AG09319 (cell line): ENCODE data around the gene CDKAL1.

Experiments used
- DNase-seq: peaks from one replicate; pipeline ENCODE4 v3.0.0-alpha.2; 2010; ENCODE audit warnings: low read depth; ENCODE audit errors: extremely low read depth
- TF ChIP-seq, protein P1 (sequence below): IDR thresholded peaks from 2 replicates; pipeline ENCODE4 v1.5.1; 2011; ENCODE audit warnings: low read depth, mild to moderate bottlenecking, inconsistent platforms, low read length, moderate library complexity

The CDKAL1 gene

DNA sequence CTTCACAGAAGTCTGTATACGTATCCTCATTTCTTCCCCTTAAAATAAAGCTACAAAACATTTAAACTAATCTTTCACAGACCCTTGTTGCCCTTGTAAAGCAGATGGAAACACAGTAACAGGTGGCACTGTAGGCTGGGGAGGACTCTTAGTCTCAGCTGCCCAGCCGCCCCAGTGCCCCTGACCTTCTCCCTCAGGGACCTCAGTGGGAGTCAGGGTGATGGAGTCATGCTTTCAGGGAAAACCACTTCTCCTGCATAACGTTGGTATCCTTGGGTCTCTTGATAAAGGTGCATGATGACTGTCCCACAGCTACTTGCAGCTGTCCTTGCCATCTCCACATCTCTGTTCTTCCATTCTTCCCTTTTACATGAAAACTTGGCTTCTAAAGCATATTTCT, 198.6 kb downstream of the CDKAL1 start:
- no peak for DNase-seq
- TF ChIP-seq, protein P1, sequence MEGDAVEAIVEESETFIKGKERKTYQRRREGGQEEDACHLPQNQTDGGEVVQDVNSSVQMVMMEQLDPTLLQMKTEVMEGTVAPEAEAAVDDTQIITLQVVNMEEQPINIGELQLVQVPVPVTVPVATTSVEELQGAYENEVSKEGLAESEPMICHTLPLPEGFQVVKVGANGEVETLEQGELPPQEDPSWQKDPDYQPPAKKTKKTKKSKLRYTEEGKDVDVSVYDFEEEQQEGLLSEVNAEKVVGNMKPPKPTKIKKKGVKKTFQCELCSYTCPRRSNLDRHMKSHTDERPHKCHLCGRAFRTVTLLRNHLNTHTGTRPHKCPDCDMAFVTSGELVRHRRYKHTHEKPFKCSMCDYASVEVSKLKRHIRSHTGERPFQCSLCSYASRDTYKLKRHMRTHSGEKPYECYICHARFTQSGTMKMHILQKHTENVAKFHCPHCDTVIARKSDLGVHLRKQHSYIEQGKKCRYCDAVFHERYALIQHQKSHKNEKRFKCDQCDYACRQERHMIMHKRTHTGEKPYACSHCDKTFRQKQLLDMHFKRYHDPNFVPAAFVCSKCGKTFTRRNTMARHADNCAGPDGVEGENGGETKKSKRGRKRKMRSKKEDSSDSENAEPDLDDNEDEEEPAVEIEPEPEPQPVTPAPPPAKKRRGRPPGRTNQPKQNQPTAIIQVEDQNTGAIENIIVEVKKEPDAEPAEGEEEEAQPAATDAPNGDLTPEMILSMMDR = no peak

DNA sequence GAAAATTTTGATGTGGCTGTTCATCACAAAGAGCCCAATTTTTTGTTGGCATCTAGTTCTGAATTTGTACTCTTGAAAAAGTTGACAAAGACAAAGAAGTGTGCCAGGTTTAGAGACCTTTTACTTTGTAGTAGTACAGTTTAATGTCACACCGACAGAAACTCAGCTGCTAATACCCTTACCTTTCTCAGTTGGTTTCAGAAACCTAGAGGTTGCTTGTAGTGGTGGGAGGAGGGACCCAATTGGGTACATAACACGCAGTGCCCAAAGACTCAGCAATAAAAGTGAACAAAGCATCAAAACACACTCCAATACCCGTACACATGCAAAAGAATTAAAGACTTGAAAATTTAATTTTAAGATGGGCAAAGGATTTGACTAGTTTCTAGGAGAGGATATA, 203.7 kb downstream of the CDKAL1 start:
- no peak for DNase-seq
- TF ChIP-seq, protein P1 = no peak

DNA sequence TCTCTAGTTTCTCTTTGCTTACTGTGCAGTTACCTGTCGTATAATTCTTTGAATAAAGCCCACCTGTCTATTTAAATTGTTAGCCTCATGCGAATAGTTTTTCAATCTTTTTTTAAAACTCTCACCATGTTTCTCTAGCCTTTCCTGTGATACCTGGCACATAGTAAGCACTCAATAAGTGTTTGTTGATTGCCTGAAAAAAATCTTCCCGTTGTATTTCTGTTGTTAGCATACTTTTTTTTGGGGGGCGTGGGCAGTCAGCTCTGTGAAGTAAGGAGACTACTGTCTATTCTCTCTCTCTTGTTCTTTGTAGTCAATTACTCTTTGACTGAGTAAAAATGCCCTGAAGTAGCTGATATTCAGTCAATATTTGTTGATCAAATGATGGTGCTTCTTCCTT, 205.8 kb downstream of the CDKAL1 start:
- TF ChIP-seq, protein P1 = no peak
- DNase-seq = no peak

DNA sequence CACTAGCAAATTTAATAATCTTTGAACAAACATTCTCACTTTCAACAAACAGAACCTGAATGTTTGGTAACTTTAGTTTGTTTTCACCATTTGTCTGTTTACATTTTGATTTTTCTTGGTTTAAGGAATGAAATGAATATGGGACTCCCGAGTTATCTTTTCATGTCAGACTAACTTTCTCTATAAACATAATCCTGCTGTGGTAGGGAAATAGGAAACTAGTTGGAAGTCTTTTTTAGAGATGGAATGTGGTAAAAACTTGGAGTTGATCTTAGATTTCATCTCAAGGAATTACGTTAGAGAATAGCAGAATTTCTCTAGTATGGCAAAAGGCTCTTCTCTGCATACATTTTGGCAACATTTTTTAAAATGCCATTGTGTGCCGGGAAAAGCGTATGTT, 206.5 kb downstream of the CDKAL1 start:
- no peak for DNase-seq
- TF ChIP-seq, protein P1 = no peak

DNA sequence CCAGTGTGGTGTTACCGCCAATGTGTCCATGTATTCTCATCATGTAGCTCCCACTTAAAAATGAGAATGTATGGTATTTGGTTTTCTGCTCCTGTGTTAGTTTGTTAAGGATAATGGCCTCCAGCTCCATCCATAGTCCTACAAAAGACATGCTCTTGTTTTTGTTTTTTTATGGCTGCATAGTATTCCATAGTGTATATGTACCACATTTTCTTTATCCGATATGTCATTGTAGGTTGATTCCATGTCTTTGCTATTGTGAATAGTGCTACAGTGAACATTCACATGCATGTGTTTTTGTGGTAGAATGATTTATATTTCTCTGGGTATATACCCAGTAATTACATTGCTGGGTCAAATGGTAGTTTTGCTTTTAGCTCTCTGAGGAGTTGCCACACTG, 207.2 kb downstream of the CDKAL1 start:
- DNase-seq = no peak
- TF ChIP-seq, protein P1 = no peak

DNA sequence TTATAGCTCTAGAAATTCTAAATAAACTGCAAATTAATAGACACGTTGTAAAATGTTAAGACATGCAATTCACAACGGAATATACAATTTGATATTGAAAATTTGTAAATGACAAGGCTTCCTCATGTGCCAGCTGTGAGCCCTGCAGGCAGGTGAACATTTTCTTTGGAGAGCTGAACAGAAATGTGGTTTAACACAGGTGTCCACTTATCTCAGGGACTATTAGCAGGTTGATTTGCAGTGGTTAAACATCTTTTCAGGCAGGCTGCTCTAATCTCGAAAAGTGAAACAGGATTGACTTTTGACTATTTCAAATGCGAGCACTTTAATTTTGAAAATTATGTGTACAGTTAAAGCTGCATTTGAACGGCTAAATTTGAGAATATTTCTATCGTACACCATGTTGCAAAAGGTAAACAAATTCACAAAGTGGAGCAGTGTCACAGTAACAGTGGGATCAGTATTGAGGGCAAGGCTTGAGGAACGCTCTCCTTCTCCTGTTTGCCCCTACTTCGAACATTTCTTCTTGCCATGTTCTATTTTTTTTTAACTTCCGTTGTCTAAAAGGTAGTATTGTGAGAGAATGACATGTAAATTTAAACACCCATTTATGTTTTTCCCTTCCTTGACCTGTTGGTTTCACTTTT, 210.8 kb downstream of the CDKAL1 start:
- TF ChIP-seq, protein P1 = no peak
- DNase-seq = no peak

DNA sequence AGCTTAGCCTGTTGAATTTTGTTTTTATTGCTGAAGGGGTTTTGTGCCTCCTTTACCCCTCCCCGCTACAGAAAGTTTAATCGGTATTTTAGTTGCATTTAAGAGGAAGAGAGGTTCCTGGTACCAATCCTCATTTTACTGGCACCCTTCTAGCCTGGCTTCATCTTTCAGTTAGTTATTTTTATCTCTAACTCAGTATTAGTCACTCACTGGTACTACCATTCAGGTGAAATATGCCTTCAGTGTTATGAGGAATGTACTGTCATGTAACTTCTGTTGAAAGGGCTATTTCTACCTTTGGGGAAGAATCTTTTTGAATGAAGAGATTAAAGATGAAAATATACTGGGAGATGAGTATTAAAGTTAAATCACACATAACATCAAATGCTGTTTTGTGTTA, 211.8 kb downstream of the CDKAL1 start:
- no peak for DNase-seq
- TF ChIP-seq, protein P1 = no peak
